GM15510 (cell line): Measurements from ENCODE around the gene IL15RA.

Source experiments
- POLR2A ChIP-seq: IDR thresholded peaks from 3 replicates; pipeline ENCODE4 v1.6.1; 2011; ENCODE audit warnings: borderline replicate concordance; ENCODE audit not compliant: insufficient read length; ENCODE audit errors: extremely low read depth

The IL15RA gene

GRCh38 chr10:5932345-5932744, 45.0 kb downstream of the IL15RA start:
- TF ChIP-seq POLR2A = no peak

GRCh38 chr10:5930272-5930671, 47.1 kb downstream of the IL15RA start:
- TF ChIP-seq POLR2A = no peak

GRCh38 chr10:5929442-5929841, 47.9 kb downstream of the IL15RA start:
- no peak for TF ChIP-seq POLR2A

GRCh38 chr10:5927306-5927705, 50.0 kb downstream of the IL15RA start:
- no peak for TF ChIP-seq POLR2A

GRCh38 chr10:5924889-5925288, 52.5 kb downstream of the IL15RA start:
- no peak for TF ChIP-seq POLR2A

- TF ChIP-seq POLR2A = no peak
Observed at GRCh38 chr10:5921746-5922145, 55.6 kb downstream of the IL15RA start.

- TF ChIP-seq POLR2A = no peak
Observed at GRCh38 chr10:5919568-5919967, 57.8 kb downstream of the IL15RA start.

GRCh38 chr10:5918763-5919162, 58.6 kb downstream of the IL15RA start:
- no peak for TF ChIP-seq POLR2A

- TF ChIP-seq POLR2A = no peak
Observed at GRCh38 chr10:5917305-5917704, 60.0 kb downstream of the IL15RA start.

- TF ChIP-seq POLR2A = no peak
Observed at GRCh38 chr10:5915451-5915850, 61.9 kb downstream of the IL15RA start.

GRCh38 chr10:5913736-5914135, 63.6 kb downstream of the IL15RA start:
- no peak for TF ChIP-seq POLR2A

GRCh38 chr10:5911670-5912069, 65.7 kb downstream of the IL15RA start:
- no peak for TF ChIP-seq POLR2A

- no peak for TF ChIP-seq POLR2A
Observed at GRCh38 chr10:5910323-5911100, 66.8 kb downstream of the IL15RA start.

GRCh38 chr10:5906651-5907050, 70.7 kb downstream of the IL15RA start:
- TF ChIP-seq POLR2A = no peak

GRCh38 chr10:5905854-5906507, 71.4 kb downstream of the IL15RA start:
- no peak for TF ChIP-seq POLR2A

GRCh38 chr10:5904227-5904626, 73.1 kb downstream of the IL15RA start:
- no peak for TF ChIP-seq POLR2A
